Gastrocnemius medialis (tissue), 4 donors: ENCODE results near the gene AMN. TPM values are rescaled to one million over a fixed set of nuclear protein-coding genes. Genes with fewer than 3 reads are reported as not detected.

Experiments
- ATAC-seq, 2 donors: fragments of 150-250 bp; one replicate each; pipeline ENCODE4 v1.9.1; 2016
- DNase-seq, 2 donors: peaks; one replicate each; pipeline ENCODE4 v3.0.0-alpha.2; 2019
- H3K27ac ChIP-seq, 4 donors: fragments of 200-600 bp; sonication (generic); 1 replicate in 1 of 4; 2 replicates in 3 of 4; pipeline ENCODE4 v1.5.1; 2016 to 2018; ENCODE audit warnings: mild to moderate bottlenecking in 2 of 4, moderate library complexity in 1 of 4
- H3K27me3 ChIP-seq, 3 donors: fragments of 200-600 bp; sonication (generic) in 2 of 3; 1 replicate in 1 of 3; 2 replicates in 2 of 3; pipeline versions ENCODE4 v1.5.1 to v1.6.0; 2016 to 2019; ENCODE audit warnings: mild to moderate bottlenecking in 1 of 3, moderate library complexity in 1 of 3
- H3K36me3 ChIP-seq, 2 donors: fragments of 200-600 bp; sonication (generic) in 1 of 2; one replicate each; pipeline ENCODE4 v1.5.1; 2017 to 2018
- H3K4me1 ChIP-seq, 2 donors: fragments of 200-600 bp; sonication (generic) in 1 of 2; one replicate each; pipeline ENCODE4 v1.5.1; 2016 to 2017; ENCODE audit warnings: mild to moderate bottlenecking in 2 of 2
- H3K4me3 ChIP-seq, 4 donors: fragments of 200-600 bp; sonication (generic) in 3 of 4; 1 replicate in 1 of 4; 2 replicates in 3 of 4; pipeline ENCODE4 v1.5.1; 2016 to 2019; ENCODE audit warnings: mild to moderate bottlenecking in 2 of 4
- H3K9me3 ChIP-seq, 3 donors: fragments of 200-600 bp; sonication (generic) in 2 of 3; 1 replicate in 1 of 3; 2 replicates in 2 of 3; pipeline ENCODE4 v1.5.1; 2016 to 2019
- POLR2A ChIP-seq, 2 donors: fragments of 450-650 bp; IDR thresholded peaks; one replicate each; pipeline ENCODE4 v1.6.1; 2017; ENCODE audit warnings: antibody characterized with exemption in 2 of 2, mild to moderate bottlenecking in 2 of 2, moderate library complexity in 2 of 2
- in situ Hi-C, 4 donors: fragments of 200-750 bp; cut with MboI; loops; one replicate each; pipeline versions ENCODE4 v1.15.0 to v1.8.0; 2017; ENCODE audit warnings: low sequenced_read_pairs in 4 of 4
- intact Hi-C: fragments of 100-400 bp; cut with DNase I; formaldehyde crosslinking; loops from one replicate; pipeline ENCODE4 v1.15.1; 2023; ENCODE audit warnings: low total_unique reads
- total RNA-seq, 4 donors: library from RNA; depleted of rRNA; stranded (reverse); fragments of >200 nt; gene quantifications; one replicate each; pipeline versions ENCODE4 v1.1.0 to v1.2.3, GENCODE V29; 2016
- TF ChIP-seq, protein P1 (sequence below), 5 experiments: fragments of 450-650 bp in 3 of 5; fragments of 200-600 bp in 2 of 5; sonication (generic) in 2 of 5; IDR thresholded peaks in 4 of 5; conservative IDR thresholded peaks in 1 of 5; 1 replicate in 4 of 5; 2 replicates in 1 of 5; pipeline ENCODE4 v1.5.1; 2016 to 2019; ENCODE audit warnings: antibody characterized with exemption in 5 of 5, mild to moderate bottlenecking in 3 of 5, moderate library complexity in 3 of 5

AMN gene
- total RNA-seq, 4 donors from 2014 or later: 0.42 to 4.3 TPM; not detected in 2

DNA sequence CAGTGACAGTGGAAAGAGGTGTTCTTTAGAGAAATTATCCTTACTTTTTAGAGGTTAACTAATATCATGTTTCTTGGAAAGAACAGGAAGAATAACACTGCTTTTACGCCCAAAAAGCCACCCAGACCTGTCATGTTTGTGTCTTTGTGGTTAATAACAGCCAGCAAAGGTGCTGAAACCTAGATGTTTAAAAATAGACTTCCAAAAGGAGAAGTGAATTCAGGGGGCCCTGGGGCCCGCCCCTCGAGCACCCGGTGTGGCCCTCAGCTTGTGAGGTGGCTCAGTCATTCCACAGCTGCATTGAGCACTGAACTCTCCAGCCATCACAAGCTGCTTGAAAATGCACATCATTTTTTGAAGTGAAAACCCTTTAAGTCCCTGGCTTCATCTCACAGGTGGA is 20.8 kb upstream of the AMN start:
- Histone ChIP-seq H3K27ac (no peak overlapping the region), H3K9me3 (no peaks in the 10 kb centered on the region), H3K27me3 (no peaks in the 10 kb centered on the region), H3K4me1 (no peaks in the 10 kb centered on the region), H3K4me3 (no peak overlapping the region), H3K36me3 (peaks cover 0 to 5% of the 10 kb centered on the region in 2 donors)
- DNase-seq (no peak), ATAC-seq (no peak)
- in situ Hi-C loops: loop anchor here in 2 of 4 donors (25.0 kb wide), 1 partner anchor 214 kb away; no protein-coding TSS in a partner anchor
- intact Hi-C loops: no loop called here
- TF ChIP-seq, protein P1, sequence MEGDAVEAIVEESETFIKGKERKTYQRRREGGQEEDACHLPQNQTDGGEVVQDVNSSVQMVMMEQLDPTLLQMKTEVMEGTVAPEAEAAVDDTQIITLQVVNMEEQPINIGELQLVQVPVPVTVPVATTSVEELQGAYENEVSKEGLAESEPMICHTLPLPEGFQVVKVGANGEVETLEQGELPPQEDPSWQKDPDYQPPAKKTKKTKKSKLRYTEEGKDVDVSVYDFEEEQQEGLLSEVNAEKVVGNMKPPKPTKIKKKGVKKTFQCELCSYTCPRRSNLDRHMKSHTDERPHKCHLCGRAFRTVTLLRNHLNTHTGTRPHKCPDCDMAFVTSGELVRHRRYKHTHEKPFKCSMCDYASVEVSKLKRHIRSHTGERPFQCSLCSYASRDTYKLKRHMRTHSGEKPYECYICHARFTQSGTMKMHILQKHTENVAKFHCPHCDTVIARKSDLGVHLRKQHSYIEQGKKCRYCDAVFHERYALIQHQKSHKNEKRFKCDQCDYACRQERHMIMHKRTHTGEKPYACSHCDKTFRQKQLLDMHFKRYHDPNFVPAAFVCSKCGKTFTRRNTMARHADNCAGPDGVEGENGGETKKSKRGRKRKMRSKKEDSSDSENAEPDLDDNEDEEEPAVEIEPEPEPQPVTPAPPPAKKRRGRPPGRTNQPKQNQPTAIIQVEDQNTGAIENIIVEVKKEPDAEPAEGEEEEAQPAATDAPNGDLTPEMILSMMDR (IDR thresholded peaks at IDR 0.05 in 4 of 5, conservative IDR thresholded peaks at IDR 0.05 in 1 of 5): no peak
- TF ChIP-seq POLR2A (IDR thresholded peaks at IDR 0.05): no peak

DNA sequence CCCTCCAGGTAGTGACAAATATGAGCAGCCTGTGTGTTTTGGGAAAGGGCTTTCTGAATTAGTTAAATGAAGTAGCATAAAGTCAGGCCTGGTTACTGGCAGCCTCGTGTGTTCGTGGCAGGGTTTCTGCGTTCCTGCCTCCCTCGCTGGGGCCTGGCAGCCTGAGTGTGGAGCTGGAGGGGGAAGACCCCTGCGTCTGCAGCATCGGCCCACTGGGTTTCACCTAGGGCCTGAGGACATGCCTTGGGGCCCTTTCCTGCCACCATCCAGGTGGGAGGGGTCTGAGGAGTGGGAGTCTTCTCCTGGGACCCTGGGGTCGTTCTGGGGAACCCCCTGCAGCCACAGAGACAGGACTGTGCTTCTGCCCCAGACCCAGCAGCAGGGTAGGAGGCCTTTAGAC is 20.4 kb upstream of the AMN start:
- ATAC-seq (no peak), DNase-seq (no peak)
- in situ Hi-C loops (loop anchor here in 2 of 4 donors (25.0 kb wide), 1 partner anchor 215 kb away; no protein-coding TSS in a partner anchor), intact Hi-C loops (no loop called here)
- Histone ChIP-seq H3K9me3 (no peaks in the 10 kb centered on the region), H3K4me1 (no peaks in the 10 kb centered on the region), H3K27ac (no peak overlapping the region), H3K4me3 (no peak overlapping the region), H3K27me3 (no peaks in the 10 kb centered on the region), H3K36me3 (peaks cover 0 to 5% of the 10 kb centered on the region in 2 donors)
- no peak for TF ChIP-seq POLR2A (IDR thresholded peaks at IDR 0.05)
- TF ChIP-seq, protein P1 (IDR thresholded peaks at IDR 0.05 in 4 of 5, conservative IDR thresholded peaks at IDR 0.05 in 1 of 5): no peak

GRCh38 chr14:102902523-102903247 is 19.8 kb upstream of the AMN start:
- in situ Hi-C loops: loop anchor here in 2 of 4 donors (25.0 kb wide), 1 partner anchor 215 kb away; no protein-coding TSS in a partner anchor
- Histone ChIP-seq H3K4me1 (no peaks in the 10 kb centered on the region), H3K4me3 (no peak overlapping the region), H3K27me3 (no peaks in the 10 kb centered on the region), H3K27ac (no peak overlapping the region), H3K36me3 (peaks cover 0 to 5% of the 10 kb centered on the region in 2 donors), H3K9me3 (no peaks in the 10 kb centered on the region)
- no peak for DNase-seq
- intact Hi-C loops: no loop called here
- ATAC-seq: no peak
- TF ChIP-seq, protein P1 (IDR thresholded peaks at IDR 0.05 in 4 of 5, conservative IDR thresholded peaks at IDR 0.05 in 1 of 5): no peak
- TF ChIP-seq POLR2A (IDR thresholded peaks at IDR 0.05): no peak

DNA sequence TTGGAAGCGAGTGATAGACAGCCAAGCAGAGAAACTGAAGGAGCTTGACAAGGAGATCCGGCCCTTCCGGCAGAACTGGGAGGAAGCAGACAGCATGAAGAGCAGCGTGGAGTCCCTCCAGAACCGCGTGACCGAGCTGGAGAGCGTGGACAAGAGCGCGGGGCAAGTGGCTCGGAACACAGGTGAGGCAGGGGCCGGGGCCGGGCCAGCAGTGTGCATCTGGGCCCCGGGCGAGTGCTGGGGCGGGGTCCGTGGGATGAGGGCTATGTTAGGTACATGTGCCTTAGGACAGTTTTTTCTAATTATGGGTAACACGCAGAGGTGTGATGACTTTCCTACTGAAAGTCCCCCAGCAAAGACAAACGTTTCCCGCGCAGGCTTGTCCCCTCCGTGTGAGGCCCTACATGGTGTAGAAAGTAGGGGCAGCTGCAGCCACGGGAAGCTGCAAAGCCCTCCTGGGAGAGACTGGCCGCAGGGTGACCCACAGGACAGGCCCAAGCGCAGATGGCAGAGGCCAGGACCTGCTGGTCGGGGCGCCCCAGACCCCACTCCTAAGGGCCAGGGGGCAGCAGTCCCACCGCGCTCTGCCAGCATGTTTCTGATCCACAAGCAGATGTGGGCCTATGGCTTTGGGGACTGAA is 19.1 kb upstream of the AMN start:
- intact Hi-C loops: no loop called here
- no peak overlapping the region for H3K27ac ChIP-seq

More for the DNA sequence above, 19.1 kb upstream of the AMN start:
- DNase-seq: no peak
- no peak for TF ChIP-seq POLR2A (IDR thresholded peaks at IDR 0.05)
- TF ChIP-seq, protein P1 (IDR thresholded peaks at IDR 0.05 in 4 of 5, conservative IDR thresholded peaks at IDR 0.05 in 1 of 5): no peak
- ATAC-seq: no peak
- Histone ChIP-seq H3K27me3 (no peaks in the 10 kb centered on the region), H3K36me3 (peaks cover 0 to 5% of the 10 kb centered on the region in 2 donors), H3K4me1 (no peaks in the 10 kb centered on the region), H3K9me3 (no peaks in the 10 kb centered on the region), H3K4me3 (no peak overlapping the region)
- in situ Hi-C loops: loop anchor here in 2 of 4 donors (25.0 kb wide), 1 partner anchor 216 kb away; no protein-coding TSS in a partner anchor
